Parathyroid adenoma (tissue), 2 donors: ENCODE data around the gene MTG2.

ENCODE experiments used
- H2AFZ ChIP-seq: fragments of 300-600 bp; sonication (generic); one replicate; pipeline ENCODE4 v1.7.0; 2017; ENCODE audit warnings: antibody characterized with exemption, mild to moderate bottlenecking
- H3K27ac ChIP-seq: fragments of 300-600 bp; sonication (generic); one replicate; pipeline ENCODE4 v1.7.0; 2017
- H3K27me3 ChIP-seq: fragments of 300-600 bp; sonication (generic); one replicate; pipeline ENCODE4 v1.7.0; 2017; ENCODE audit warnings: low read length; ENCODE audit not compliant: control insufficient read depth, insufficient read depth
- H3K36me3 ChIP-seq: fragments of 300-600 bp; sonication (generic); one replicate; pipeline ENCODE4 v1.7.0; 2017; ENCODE audit warnings: low read length; ENCODE audit not compliant: control insufficient read depth, insufficient read depth
- H3K4me1 ChIP-seq: fragments of 300-600 bp; sonication (generic); one replicate; pipeline ENCODE4 v1.7.0; 2017; ENCODE audit warnings: control low read depth
- H3K4me2 ChIP-seq: fragments of 300-600 bp; sonication (generic); one replicate; pipeline ENCODE4 v1.7.0; 2017; ENCODE audit warnings: low read length
- H3K4me3 ChIP-seq: fragments of 300-600 bp; sonication (generic); one replicate; pipeline ENCODE4 v1.7.0; 2017; ENCODE audit warnings: low read depth, low read length
- H3K79me2 ChIP-seq: fragments of 300-600 bp; sonication (generic); one replicate; pipeline ENCODE4 v1.7.0; 2017; ENCODE audit warnings: control low read depth
- H3K9ac ChIP-seq: fragments of 300-600 bp; sonication (generic); one replicate; pipeline ENCODE4 v1.7.0; 2017; ENCODE audit warnings: mild to moderate bottlenecking
- H3K9me3 ChIP-seq: fragments of 300-600 bp; sonication (generic); one replicate; pipeline ENCODE4 v1.7.0; 2017; ENCODE audit warnings: low read length; ENCODE audit not compliant: control insufficient read depth
- TF ChIP-seq, protein P1 (sequence below): fragments of 300-600 bp; sonication (generic); IDR thresholded peaks from one replicate; pipeline ENCODE4 v1.7.0; 2017; ENCODE audit warnings: antibody characterized with exemption, mild to moderate bottlenecking
- donor health status: primary hyperparathyroidism.

The MTG2 gene

DNA sequence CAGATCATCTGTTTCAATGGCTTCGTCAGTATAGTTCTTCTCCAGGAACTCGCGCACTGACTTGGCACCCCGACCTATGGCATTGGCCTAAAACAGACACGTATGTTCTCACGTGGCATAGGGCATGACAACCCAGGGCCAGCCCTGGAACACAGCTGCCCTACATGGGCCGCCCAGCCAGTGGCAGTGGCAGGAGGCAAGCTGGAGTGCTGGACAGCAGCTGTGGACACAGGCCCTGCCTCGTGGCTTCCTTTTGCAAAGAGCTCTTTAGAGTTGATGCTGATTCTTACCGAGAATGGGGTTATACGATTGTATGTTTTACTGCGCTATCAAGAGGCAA, 44.7 kb upstream of the MTG2 start:
- H3K4me1 ChIP-seq, result peaks cover 11% of the 10 kb centered on the region
- no peaks in the 10 kb centered on the region for H3K9me3 ChIP-seq
- no peak overlapping the region for H3K4me3 ChIP-seq
- H3K79me2 ChIP-seq, result peaks cover 12% of the 10 kb centered on the region
- TF ChIP-seq, protein P1, sequence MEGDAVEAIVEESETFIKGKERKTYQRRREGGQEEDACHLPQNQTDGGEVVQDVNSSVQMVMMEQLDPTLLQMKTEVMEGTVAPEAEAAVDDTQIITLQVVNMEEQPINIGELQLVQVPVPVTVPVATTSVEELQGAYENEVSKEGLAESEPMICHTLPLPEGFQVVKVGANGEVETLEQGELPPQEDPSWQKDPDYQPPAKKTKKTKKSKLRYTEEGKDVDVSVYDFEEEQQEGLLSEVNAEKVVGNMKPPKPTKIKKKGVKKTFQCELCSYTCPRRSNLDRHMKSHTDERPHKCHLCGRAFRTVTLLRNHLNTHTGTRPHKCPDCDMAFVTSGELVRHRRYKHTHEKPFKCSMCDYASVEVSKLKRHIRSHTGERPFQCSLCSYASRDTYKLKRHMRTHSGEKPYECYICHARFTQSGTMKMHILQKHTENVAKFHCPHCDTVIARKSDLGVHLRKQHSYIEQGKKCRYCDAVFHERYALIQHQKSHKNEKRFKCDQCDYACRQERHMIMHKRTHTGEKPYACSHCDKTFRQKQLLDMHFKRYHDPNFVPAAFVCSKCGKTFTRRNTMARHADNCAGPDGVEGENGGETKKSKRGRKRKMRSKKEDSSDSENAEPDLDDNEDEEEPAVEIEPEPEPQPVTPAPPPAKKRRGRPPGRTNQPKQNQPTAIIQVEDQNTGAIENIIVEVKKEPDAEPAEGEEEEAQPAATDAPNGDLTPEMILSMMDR, result no peak
- no peak overlapping the region for H3K4me2 ChIP-seq
- no peak overlapping the region for H2AFZ ChIP-seq
- no peaks in the 10 kb centered on the region for H3K27me3 ChIP-seq
- H3K9ac ChIP-seq, result no peak overlapping the region
- H3K36me3 ChIP-seq, result no peaks in the 10 kb centered on the region
- H3K27ac ChIP-seq, result no peak overlapping the region

DNA sequence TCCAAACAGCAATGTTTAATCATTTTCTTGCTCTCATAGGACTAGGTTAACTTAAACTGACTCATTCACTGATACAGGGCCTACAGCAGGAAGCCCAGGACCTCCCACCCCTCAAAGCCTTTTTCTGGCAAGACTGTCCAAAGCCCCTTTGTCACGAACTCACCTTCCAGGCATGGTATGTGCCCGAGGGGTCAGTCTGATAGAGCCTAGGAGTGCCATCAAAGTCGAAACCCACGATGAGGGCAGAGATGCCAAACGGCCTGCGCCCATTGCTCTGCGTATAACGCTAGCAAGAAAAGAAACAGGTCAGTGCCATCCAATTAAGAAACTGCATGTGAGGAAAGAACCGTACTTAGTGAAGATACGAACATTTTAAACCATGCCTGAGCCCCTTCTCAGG, 43.9 kb upstream of the MTG2 start:
- no peaks in the 10 kb centered on the region for H3K9me3 ChIP-seq
- H3K4me2 ChIP-seq, result no peak overlapping the region
- H3K4me3 ChIP-seq, result no peak overlapping the region
- no peaks in the 10 kb centered on the region for H3K36me3 ChIP-seq
- H3K4me1 ChIP-seq, result peaks cover 11% of the 10 kb centered on the region
- H3K27ac ChIP-seq, result peak overlapping the region; percentile 35
- no peaks in the 10 kb centered on the region for H3K27me3 ChIP-seq
- H2AFZ ChIP-seq, result no peak overlapping the region
- TF ChIP-seq, protein P1, result no peak
- H3K79me2 ChIP-seq, result peaks cover 12% of the 10 kb centered on the region
- no peak overlapping the region for H3K9ac ChIP-seq

DNA sequence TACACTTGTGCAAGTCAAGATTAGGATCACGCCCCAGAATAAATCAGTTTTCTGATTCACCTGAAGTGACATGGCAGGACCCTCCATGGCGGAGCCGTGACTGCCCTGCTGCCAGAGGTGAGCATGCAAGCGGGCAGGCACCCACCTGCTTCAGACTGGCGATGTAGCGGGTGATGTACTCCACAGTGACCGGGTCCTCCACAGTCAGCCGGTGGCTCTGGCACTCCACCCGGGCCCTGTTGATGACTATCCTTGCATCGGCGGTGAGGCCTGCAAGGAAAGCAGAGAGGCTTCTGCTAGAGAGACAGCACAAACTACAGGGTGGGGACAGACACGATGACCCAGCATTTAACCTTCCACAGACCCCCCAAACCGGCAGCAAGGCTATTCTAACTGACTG, 43.2 kb upstream of the MTG2 start:
- peaks cover 12% of the 10 kb centered on the region for H3K79me2 ChIP-seq

DNA sequence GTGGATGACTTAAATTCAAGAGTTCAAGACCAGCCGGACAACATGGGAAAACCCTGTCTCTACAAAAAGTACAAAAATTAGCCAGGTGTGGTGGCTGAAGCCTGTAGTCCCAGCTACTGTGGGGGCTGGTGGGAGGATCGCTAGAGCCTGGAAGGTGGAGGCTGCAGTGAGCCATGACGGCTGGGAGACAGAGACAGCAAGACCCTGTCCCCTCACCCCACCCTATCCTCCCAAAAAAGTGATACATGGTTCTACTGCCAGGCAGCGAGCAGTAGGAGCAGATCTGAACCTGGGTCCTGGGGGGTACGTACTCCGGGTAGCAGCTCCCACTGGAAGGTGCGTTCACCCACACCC, 41.8 kb upstream of the MTG2 start:
- no peaks in the 10 kb centered on the region for H3K27me3 ChIP-seq
- H3K79me2 ChIP-seq, result peaks cover 26% of the 10 kb centered on the region
- peak overlapping the region; percentile 71 for H3K4me2 ChIP-seq
- H3K9me3 ChIP-seq, result no peaks in the 10 kb centered on the region
- no peaks in the 10 kb centered on the region for H3K36me3 ChIP-seq
- H2AFZ ChIP-seq, result no peak overlapping the region
- no peak overlapping the region for H3K4me3 ChIP-seq
- no peak overlapping the region for H3K27ac ChIP-seq
- peaks cover 14% of the 10 kb centered on the region for H3K4me1 ChIP-seq
- TF ChIP-seq, protein P1, result no peak
- no peak overlapping the region for H3K9ac ChIP-seq

More for the DNA sequence above, 43.2 kb upstream of the MTG2 start:
- Histone ChIP-seq H3K27ac (no peak overlapping the region), H3K36me3 (no peaks in the 10 kb centered on the region), H3K9me3 (no peaks in the 10 kb centered on the region), H3K4me2 (no peak overlapping the region), H2AFZ (no peak overlapping the region), H3K4me3 (no peak overlapping the region), H3K4me1 (peaks cover 13% of the 10 kb centered on the region), H3K9ac (no peak overlapping the region), H3K27me3 (no peaks in the 10 kb centered on the region)
- TF ChIP-seq, protein P1, result no peak

DNA sequence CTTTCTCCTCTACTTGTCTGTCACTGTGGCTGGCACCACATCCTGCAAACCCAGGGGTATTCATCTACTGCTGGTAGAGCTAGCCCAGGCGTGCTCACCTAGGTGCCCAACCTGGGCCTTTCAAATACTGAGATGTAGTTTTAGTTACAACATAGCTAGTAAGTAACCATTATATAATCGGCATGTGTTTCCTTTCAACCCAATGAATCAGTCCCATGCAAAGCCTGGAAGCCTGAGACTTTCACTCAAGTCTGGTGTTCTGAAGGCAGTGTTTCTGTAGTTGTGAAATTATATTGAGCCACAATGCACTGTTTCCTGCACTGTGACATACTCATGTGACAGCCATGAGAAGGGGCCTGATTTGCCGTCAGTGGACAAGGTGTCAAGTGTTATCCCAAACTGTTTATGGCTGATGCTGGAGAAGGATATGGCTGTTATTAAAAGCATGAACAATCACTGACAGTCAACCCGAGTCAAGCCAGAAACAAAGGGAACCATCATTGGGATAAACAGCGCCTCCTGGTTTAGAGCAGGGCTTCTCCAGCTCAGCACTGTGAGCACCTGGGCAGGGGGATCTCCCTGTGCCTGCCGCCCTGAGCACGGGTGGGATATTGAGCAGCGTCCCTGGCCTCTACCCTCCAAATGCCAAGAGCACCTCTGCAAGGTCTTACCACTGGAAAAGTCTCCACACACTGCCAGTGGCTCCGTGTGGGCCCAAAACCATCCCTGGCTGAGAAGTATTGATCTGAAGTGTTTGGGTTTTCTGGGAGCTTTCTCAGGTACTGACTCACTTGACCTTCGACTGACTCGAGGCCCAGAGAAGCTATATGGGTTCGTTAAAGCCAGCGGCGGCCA, 41.2 kb upstream of the MTG2 start:
- Histone ChIP-seq H3K9me3 (no peaks in the 10 kb centered on the region), H2AFZ (no peak overlapping the region), H3K4me2 (peak overlapping the region; percentile 71), H3K4me1 (peaks cover 14% of the 10 kb centered on the region), H3K36me3 (no peaks in the 10 kb centered on the region), H3K27me3 (no peaks in the 10 kb centered on the region), H3K79me2 (peaks cover 32% of the 10 kb centered on the region), H3K9ac (no peak overlapping the region), H3K27ac (no peak overlapping the region), H3K4me3 (peak overlapping the region; percentile 64)
- TF ChIP-seq, protein P1, result peak; percentile 8
